ENCODE results near the gene ZNF417. TPM values are rescaled to one million over a fixed set of nuclear protein-coding genes. Genes with fewer than 3 reads are reported as not detected.

The ZNF417 gene
- total and polyA plus RNA-seq, 2 of the 4 experiments (the other 2 are of a cell fraction) = 4.0 to 23.1 TPM

GRCh38 chr19:57870225-57870624 is 46.2 kb downstream of the ZNF417 start:
- Histone ChIP-seq H3K4ac (ENCODE audit: low read depth, low read length) (no peak overlapping the region), H4K5ac (ENCODE audit: low read depth, low read length) (no peak overlapping the region), H4K91ac (ENCODE audit: insufficient read depth, low read depth, low read length) (no peak overlapping the region), H3K79me1 (ENCODE audit: low read depth in 1 of 2, low read length in 2 of 2) (peaks cover 3 to 9% of the 10 kb centered on the region in 2 experiments; a peak in 2 of 4 replicates), H2BK120ac (ENCODE audit: low read depth, low read length) (no peak overlapping the region), H2AK5ac (ENCODE audit: low read depth, low read length) (no peak overlapping the region), H3K23ac (ENCODE audit: low read depth, low read length) (no peak overlapping the region), H3K4me1 (ENCODE audit: control insufficient read depth, insufficient read depth, low read length) (no peaks in the 10 kb centered on the region), H3K4me2 (ENCODE audit: low read depth, low read length) (no peak overlapping the region), H4K20me1 (ENCODE audit: insufficient read depth, low read length) (no peaks in the 10 kb centered on the region; the same call in 1 of the 2 replicates), H2BK15ac (ENCODE audit: low read depth, low read length) (no peak overlapping the region), H3K27ac (ENCODE audit: insufficient read depth, low read length) (no peak overlapping the region), H3K36me3 (ENCODE audit: control insufficient read depth, insufficient read depth, low read length) (peaks cover 41% of the 10 kb centered on the region), H3K27me3 (ENCODE audit: control insufficient read depth, insufficient read depth, low read length) (no peaks in the 10 kb centered on the region), H2BK20ac (ENCODE audit: low read depth, low read length) (no peak overlapping the region), H3K9me1 (ENCODE audit: insufficient read depth, low read length) (no peaks in the 10 kb centered on the region), H2AK9ac (replicated peaks; ENCODE audit: low read depth, low read length, poor library complexity) (no peak overlapping the region), H4K8ac (ENCODE audit: low read depth in 2 of 2, low read length in 2 of 2) (no peak overlapping the region), H3K18ac (ENCODE audit: low read depth, low read length) (no peak overlapping the region), H3K4me3 (ENCODE audit: insufficient read depth, low read depth, low read length) (no peak overlapping the region), H2BK5ac (ENCODE audit: low read depth, low read length, poor library complexity, severe bottlenecking) (no peak overlapping the region), H3K9me3 (ENCODE audit: control insufficient read depth, insufficient read depth, low read length) (peaks cover 84% of the 10 kb centered on the region), H3K9ac (ENCODE audit: low read depth, low read length) (no peak overlapping the region), H2AFZ (replicated peaks; ENCODE audit: low read length, poor library complexity) (no peak overlapping the region), H3K14ac (replicated peaks; ENCODE audit: low read depth, low read length) (no peak overlapping the region), H3K56ac (ENCODE audit: extremely low read depth, insufficient read depth, low read length) (no peak overlapping the region)
- WGBS, 2 experiments (ENCODE audit: extremely low coverage in 2 of 2, insufficient read length in 1 of 2) = 100% methylated on average over 1 of the region's 2 CpGs; no CpG with 5 or more reads in 1 of the 2 experiments
- intact Hi-C loops (cut with micrococcal nuclease) (no loop called here), dilution Hi-C loops (cut with HindIII; ENCODE audit: low sequenced_read_pairs, unreplicated experiment) (no loop called here), in situ Hi-C loops (cut with MboI; ENCODE audit: low sequenced_read_pairs) (no loop called here)
- ATAC-seq (ENCODE audit: low read depth) (no peak), DNase-seq (no peak)
- BruUV-seq (replicated peaks) = no TSS peak
- ChIA-PET POLR2A (ENCODE audit: unreplicated experiment) (no interaction called here), CTCF (no interaction called here)
- no peak for TF ChIP-seq CTCF (conservative IDR thresholded peaks at IDR 0.05; ENCODE audit: low read depth, low read length)
- no peak for TF ChIP-seq CEBPB (IDR thresholded peaks at IDR 0.05; ENCODE audit: low read depth, low read length)
- TF ChIP-seq USF2 (IDR thresholded peaks at IDR 0.05; ENCODE audit: low read depth, low read length) = no peak
- TF ChIP-seq RFX5 (IDR thresholded peaks at IDR 0.05; ENCODE audit: low read depth, low read length) = no peak
- TF ChIP-seq NFE2L2 (IDR thresholded peaks at IDR 0.05; ENCODE audit: low read depth, low read length) = no peak
- TF ChIP-seq MXI1 (IDR thresholded peaks at IDR 0.05; ENCODE audit: borderline replicate concordance, low read depth, low read length) = no peak
- TF ChIP-seq MAFK (IDR thresholded peaks at IDR 0.05; ENCODE audit: low read depth, low read length) = no peak
- no peak for TF ChIP-seq SMC3 (IDR thresholded peaks at IDR 0.05; ENCODE audit: low read depth, low read length)
- no peak for TF ChIP-seq BHLHE40 (IDR thresholded peaks at IDR 0.05; ENCODE audit: low read depth, low read length)

Data from IMR-90 (cell line).